HCT116 (cell line): ENCODE results near the gene OR2A7.
"Not testable (repeated sequence)": the region's sequence is repeated elsewhere in the genome, so short reads cannot be mapped to it uniquely, and the experiment has no call there.

Experiments
- POLR2A ChIP-seq: IDR thresholded peaks from 2 replicates; pipeline ENCODE4 v1.7.0; 2011; ENCODE audit warnings: borderline replicate concordance; ENCODE audit not compliant: insufficient read depth, insufficient read length; ENCODE audit errors: extremely low read depth
- REST ChIP-seq: IDR thresholded peaks from 2 replicates; pipeline ENCODE4 v1.6.1; 2012; ENCODE audit warnings: low read depth
- SP1 ChIP-seq: IDR thresholded peaks from 2 replicates; pipeline ENCODE4 v1.6.1; 2012; ENCODE audit warnings: low read depth
- TF ChIP-seq, protein P1 (sequence below), 3 experiments: fragments of 200-600 bp in 1 of 3; sonication (generic) in 1 of 3; IDR thresholded peaks in 2 of 3; conservative IDR thresholded peaks in 1 of 3; 2 replicates each; pipeline ENCODE4 v1.5.1; 2012 to 2017; ENCODE audit warnings: low read depth in 2 of 3, low read length in 2 of 3, antibody characterized with exemption in 1 of 3, borderline replicate concordance in 1 of 3, control low read depth in 1 of 3, mild to moderate bottlenecking in 1 of 3, mixed read lengths in 1 of 3, mixed run types in 1 of 3, moderate library complexity in 1 of 3; ENCODE audit not compliant: insufficient read depth in 1 of 3

- TF ChIP-seq POLR2A, SP1, REST: not testable (repeated sequence)
- TF ChIP-seq, protein P1, sequence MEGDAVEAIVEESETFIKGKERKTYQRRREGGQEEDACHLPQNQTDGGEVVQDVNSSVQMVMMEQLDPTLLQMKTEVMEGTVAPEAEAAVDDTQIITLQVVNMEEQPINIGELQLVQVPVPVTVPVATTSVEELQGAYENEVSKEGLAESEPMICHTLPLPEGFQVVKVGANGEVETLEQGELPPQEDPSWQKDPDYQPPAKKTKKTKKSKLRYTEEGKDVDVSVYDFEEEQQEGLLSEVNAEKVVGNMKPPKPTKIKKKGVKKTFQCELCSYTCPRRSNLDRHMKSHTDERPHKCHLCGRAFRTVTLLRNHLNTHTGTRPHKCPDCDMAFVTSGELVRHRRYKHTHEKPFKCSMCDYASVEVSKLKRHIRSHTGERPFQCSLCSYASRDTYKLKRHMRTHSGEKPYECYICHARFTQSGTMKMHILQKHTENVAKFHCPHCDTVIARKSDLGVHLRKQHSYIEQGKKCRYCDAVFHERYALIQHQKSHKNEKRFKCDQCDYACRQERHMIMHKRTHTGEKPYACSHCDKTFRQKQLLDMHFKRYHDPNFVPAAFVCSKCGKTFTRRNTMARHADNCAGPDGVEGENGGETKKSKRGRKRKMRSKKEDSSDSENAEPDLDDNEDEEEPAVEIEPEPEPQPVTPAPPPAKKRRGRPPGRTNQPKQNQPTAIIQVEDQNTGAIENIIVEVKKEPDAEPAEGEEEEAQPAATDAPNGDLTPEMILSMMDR (IDR thresholded peaks at IDR 0.05 in 2 of 3, conservative IDR thresholded peaks at IDR 0.05 in 1 of 3; ENCODE audit: borderline replicate concordance in 1 of 3, insufficient read depth in 1 of 3, low read depth in 2 of 3, low read length in 2 of 3) = not testable (repeated sequence)
These were observed 26.0 kb downstream of the OR2A7 start for GRCh38 chr7:144238530-144239082.
